Gastroesophageal sphincter (tissue), 2 donors: Measurements from ENCODE around the gene LCE1F.

Source experiments
- POLR2A ChIP-seq, 2 donors: fragments of 450-650 bp; IDR thresholded peaks; one replicate each; pipeline ENCODE4 v1.6.1; 2017; ENCODE audit warnings: antibody characterized with exemption in 2 of 2, mild to moderate bottlenecking in 2 of 2, moderate library complexity in 1 of 2
- POLR2AphosphoS5 ChIP-seq: sonication (generic); formaldehyde crosslinking; IDR thresholded peaks from one replicate; pipeline ENCODE4 v1.6.1; 2017; ENCODE audit warnings: antibody characterized with exemption

DNA sequence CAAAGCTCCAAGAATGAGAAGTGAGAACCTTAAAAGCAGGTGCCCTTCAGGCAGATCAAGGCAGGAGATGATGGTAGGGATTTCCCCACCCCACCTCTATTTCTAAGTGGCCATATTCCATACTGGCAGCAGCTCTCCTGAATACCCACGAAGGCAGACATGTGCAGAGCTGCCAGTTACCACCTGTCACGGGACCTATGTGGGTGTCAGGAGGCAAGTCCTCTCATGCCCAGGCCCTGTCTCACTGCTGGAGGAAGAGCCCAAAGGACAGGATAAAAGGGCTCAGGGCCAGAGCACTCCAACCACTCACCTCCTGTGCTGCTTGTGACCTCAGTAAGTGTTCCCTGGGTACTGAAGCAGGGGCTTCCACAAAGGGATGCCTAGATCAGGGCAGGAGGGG is 36.1 kb downstream of the LCE1F start:
- no peak for TF ChIP-seq POLR2AphosphoS5
- no peak for TF ChIP-seq POLR2A (IDR thresholded peaks at IDR 0.05)
